ENCODE measurements around the gene TMEM178A.
"Not testable (repeated sequence)": the region's sequence is repeated elsewhere in the genome, so short reads cannot be mapped to it uniquely, and the experiment has no call there.

Gene TMEM178A

DNA sequence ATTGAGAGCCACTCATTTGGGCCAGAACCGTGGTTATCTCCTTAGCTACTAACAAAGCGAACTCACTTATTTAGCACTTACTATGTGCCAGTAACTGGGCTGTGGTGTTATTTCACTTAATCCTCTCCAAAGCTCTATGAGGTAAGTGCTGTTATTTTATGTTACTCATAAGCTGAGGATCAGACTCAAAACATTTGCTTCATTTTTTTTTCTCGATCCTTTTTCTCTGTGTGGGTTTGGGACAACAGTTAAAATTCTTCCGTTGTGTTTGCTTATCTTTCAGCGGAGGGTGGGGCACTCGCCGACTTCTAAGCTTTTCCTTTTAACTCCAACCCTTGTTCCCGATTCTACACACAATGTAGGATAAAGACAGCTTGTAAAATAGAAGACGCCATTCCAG, 52.8 kb downstream of the TMEM178A start:
- no peak for DNase-seq

GRCh38 chr2:39719317-39719716, 53.6 kb downstream of the TMEM178A start:
- no peak for DNase-seq

- no peak for DNase-seq
These were observed 55.3 kb downstream of the TMEM178A start for GRCh38 chr2:39720970-39721369.

DNA sequence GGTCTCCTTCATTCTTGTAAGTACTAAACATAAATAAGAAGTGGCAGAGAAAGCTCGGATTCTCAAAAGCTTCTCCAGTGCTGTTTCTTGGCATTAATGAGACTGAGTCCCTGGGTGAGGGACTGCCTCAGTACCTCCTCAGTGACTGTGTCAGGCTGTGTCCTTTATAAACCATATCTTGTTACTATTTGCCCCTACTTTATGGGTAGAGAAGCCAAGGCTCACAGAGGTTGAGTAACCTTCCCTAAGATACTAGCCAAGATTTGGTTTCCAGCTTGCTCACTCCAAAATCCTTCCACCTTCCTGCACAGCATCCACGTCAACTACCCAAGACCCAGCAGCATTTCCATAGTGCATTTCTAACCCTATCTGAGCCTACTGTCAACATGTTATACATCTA, 57.8 kb downstream of the TMEM178A start:
- no peak for DNase-seq

- no peak for DNase-seq
These were observed 58.5 kb downstream of the TMEM178A start for GRCh38 chr2:39723946-39724827.

GRCh38 chr2:39724828-39725144, 59.1 kb downstream of the TMEM178A start:
- DNase-seq = no peak

DNA sequence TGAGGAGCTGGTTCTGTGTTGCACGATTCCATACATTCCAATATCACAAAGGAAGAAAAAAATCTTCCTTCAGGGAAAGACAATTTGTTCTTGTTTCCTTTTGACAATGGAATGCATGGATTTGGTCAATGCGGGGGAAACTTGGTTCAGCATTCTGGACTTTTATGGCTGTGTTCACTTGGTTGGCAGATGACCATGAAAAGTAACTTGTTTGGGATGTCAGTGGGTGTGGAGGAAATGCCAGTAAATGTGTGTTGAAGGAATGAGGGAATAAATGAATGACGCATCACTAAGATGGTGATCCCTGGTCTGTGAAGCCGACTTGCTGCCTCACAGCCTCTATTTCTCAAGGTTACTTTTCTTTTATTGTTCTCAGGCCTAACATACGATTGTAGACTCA, 59.7 kb downstream of the TMEM178A start:
- no peak for DNase-seq

GRCh38 chr2:39728085-39728484, 62.4 kb downstream of the TMEM178A start:
- DNase-seq = not testable (repeated sequence)

DNA sequence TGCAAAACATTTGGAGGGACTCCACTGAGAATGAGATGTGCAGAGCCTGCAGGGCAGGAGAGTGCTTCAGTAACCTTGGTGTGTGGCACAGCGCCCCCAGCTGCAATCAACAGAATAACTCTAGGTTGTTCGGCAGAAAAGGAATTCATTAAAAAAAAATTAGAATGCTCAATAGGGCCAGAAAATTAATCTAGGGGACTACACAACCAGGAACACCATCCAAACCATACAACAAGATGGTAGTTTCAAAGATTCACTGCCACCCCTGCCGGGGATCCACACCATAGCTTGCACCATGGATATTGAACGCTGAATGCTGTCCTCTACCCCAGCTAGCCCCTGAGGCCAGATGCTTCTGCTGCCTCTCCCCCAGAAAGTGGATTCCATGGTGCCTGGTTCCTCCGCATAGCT, 63.2 kb downstream of the TMEM178A start:
- DNase-seq = peak; percentile 19

DNA sequence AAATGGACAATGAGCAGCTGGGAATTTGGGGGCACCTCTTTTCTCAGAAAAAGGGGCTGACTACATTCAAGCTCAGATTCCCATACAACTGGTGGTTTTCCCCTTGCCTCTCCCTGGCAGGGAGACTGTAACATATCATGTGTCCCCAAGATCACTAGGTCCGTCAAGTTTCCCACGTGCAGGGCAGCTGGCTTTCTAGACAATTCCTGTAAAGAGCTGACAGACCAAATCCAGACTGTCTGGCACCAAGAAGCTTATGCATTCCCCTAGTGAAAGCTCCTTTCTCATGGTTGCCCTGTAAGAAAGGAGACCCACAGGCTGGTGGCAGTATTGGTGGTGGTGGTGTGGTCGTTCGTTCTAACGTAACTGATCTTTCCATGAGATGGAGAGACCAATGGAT, 64.6 kb downstream of the TMEM178A start:
- DNase-seq = no peak

DNA sequence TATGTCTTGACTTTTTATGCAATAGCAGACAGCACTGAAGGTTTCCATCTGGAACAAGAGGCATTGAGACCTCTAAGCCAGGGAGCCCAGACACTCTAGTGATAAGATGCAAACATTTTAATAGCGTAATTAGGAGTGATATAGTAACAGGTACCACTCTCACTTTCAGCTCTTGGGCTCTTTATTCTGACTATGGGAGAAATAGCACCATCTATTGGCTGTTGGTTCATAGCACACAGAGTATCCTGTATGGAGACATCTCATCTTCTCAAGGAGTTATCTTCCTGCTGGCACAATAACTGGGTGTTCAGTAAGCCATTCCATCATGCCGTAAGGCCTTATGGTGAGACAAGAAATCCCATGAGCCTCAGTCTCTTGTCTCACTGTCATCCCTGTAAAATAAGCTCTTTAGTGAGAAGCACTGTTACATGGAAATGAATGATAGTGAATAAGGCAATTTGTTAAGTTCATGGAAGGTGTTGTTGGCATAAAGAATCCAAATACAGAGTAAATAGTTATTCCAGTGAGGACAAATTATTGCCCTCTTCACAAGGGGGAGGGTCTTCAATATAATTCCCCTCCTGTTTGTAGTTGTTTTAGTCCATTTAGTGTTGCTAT, 65.1 kb downstream of the TMEM178A start:
- DNase-seq = peak; percentile 23

DNA sequence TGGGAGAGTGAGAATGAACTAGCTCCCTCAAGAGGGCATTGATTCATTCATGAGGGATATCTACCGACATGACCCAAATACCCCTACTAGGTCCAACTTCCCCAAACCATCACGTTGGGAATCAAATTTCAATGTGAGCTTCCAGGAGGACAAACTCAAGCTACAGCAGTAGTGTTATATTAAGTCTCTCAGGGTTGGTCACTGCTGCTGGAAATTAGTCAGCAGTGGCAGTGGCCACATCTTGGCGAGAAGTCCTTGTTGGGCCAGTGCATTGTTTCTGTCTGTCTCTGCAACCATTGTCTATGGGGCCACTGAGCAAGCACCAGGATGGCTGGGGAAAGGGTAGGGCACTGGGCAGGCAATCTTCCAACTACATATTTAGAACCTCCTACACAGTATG, 65.8 kb downstream of the TMEM178A start:
- no peak for DNase-seq

- no peak for DNase-seq
These were observed 66.8 kb downstream of the TMEM178A start for GRCh38 chr2:39732482-39732881.

DNA sequence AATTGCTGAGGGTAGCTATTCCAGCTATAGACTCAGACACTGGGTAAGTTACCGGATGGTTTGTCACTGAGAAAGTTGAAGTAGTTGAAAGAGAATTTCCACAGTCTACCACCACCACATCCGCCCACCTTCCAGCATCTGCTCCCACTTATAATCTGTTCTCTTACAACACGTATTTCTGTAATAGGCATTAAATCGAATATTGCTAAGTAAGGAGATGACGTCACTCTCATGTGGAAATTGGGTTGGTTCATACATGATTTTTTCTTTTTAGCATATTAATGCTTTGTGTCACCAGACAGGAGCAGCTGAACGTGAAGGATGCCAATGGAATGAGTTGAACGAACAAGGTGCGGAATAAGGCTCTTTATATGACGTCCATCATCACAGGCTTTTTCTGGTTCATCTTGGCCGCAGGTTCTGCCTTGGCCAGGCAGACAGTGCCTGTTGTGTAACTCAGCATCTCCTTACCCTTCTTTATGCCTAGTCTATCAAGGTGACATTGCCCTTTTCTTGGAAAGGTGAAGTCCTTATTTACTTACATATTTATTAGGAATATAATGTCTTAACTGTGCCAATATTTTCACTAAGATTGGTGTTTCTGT, 67.5 kb downstream of the TMEM178A start:
- no peak for DNase-seq

DNA sequence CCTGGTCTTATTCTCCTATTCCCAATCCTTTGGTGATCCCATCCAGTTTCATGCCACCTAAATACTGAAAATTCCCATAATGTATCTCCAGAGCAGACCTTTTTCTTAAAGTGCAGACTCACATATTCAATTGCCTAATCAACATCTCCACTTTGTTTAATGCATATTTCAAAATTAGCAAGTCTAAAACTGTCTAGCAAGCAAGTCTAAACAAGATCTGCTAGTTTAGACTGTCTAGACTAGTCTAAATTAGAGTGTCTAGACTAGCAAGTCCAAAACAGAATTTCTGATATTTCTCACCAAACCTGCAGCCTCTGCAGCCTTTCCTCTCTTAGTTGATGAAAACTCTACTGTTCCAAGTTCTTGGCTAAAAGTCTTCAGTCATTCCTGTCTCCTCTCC, 68.7 kb downstream of the TMEM178A start:
- no peak for DNase-seq

DNA sequence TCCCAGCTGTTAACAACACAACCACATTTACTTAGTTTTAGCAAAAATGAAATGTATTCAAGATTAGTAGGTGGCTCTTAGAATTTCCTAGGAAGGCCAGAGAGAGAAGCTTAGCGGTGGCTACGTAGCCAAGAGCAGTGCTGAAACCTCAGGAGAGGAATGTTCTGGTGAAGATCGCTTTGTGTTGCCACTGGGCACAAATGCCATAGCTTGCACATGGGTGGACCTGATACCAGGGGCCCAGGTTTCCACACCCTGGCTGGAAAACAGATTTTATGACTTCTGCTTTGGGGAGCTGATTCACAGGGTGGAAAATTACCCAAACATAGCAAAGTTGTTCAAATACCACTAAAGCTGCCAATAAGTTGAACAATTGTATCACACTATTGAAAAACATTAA, 69.9 kb downstream of the TMEM178A start:
- no peak for DNase-seq

DNA sequence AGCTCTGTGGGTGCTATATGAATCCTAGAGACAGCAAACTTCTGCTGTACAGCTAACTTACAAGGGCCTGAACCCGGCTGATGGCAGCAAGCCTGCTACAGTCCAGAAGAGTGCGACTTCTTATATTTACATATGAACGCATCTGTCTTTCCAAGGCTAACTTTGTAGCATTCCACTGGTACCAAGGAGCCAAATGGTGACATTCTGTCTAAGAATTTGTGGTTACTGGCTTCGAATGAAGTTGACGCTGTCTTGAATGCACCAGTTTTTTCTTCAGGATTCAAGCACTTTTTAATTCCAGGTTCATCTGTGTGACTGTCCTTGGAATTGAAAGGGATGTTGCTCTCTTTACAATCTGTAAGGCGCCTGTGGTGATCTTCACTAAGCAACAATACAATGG, 70.9 kb downstream of the TMEM178A start:
- DNase-seq = no peak

- DNase-seq = no peak
These were observed 71.9 kb downstream of the TMEM178A start for GRCh38 chr2:39737661-39738060.

DNA sequence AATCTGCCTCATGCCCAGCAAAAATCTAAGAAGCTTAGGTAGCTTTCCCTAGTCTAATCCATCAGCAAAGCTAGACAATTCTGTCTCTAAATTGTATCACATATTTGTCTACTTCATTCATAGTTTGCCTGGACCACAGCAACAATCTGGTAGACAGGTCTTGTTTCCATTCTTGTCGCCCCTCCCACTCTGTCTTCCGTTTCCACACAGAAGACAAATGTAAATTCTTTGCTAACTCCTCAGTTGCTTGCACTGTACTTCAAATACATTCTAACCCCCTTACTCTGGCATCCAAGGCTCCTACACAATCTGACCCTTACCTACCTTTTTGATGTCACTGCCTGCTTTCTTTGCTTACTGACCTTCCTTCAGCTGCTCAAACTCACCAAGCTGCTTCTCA, 73.2 kb downstream of the TMEM178A start:
- DNase-seq = no peak

- DNase-seq = no peak
These were observed 73.7 kb downstream of the TMEM178A start for GRCh38 chr2:39739386-39739785.

DNA sequence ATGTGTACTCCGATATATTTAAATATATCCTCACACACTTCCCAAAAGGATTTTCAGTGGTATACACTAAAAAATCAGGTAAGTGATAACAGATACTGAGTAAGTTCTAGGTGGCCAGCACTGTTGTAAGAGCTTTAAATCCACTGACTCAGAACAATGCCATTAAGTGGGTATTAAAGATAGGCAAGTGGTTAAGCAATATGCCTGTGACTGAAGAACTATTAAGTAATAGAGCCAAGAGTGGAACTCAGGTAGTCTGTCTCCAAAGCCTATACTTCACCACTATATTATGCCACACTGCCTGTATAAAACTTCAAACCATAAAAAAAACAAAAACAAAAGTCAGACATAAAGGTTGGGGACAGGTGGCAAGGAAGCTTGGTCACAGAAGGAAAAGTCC, 76.2 kb downstream of the TMEM178A start:
- no peak for DNase-seq

GRCh38 chr2:39743269-39743776, 77.6 kb downstream of the TMEM178A start:
- DNase-seq = no peak

DNA sequence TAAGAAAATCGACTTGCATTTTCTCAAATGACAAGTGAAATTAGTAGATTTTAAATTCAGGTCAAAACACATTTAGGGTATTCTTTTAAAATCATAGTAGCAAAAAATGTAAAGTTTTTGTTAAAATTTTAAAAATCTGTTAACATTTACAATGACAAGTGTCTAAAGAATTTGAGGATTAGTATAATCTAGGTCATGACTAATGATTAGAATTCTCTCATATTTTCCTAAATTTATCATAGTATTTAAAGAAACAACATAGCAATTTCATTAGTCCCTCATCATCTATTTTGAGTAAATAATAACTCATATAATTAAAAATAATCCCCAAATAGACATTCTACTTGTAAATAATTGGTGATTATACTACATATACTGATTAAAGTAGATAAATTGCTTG, 89.7 kb downstream of the TMEM178A start:
- DNase-seq = no peak

GRCh38 chr2:39757156-39757555, 91.4 kb downstream of the TMEM178A start:
- DNase-seq = no peak
